A172 (cell line): ENCODE data around the gene OR10X1. TPM values are rescaled to one million over a fixed set of nuclear protein-coding genes. Genes with fewer than 3 reads are reported as not detected.

Source experiments
- total RNA-seq: library from RNA; depleted of rRNA; stranded (reverse); fragments of >200 nt; shearing (Covaris generic); gene quantifications from 2 replicates; pipeline ENCODE4 v1.2.3, GENCODE V29; 2014; rRNA removed

Gene OR10X1
- total RNA-seq, 1 experiment from 2014 or later = not detected

Other genes starting within 250 kb of the OR10X1 start
- not detected in 2 replicates for gene CD1B, start 248.4 kb downstream of the OR10X1 start, total RNA-seq
- not detected in 2 replicates for gene CD1E, start 226.0 kb downstream of the OR10X1 start, total RNA-seq
- gene OR10T2, start 180.4 kb downstream of the OR10X1 start, total RNA-seq = not detected in 2 replicates
- gene OR10K2, start 153.7 kb downstream of the OR10X1 start, total RNA-seq = not detected in 2 replicates
- not detected in 2 replicates for gene OR10K1, start 118.1 kb downstream of the OR10X1 start, total RNA-seq
- not detected in 2 replicates for gene OR10R2, start 107.7 kb downstream of the OR10X1 start, total RNA-seq
- gene OR6Y1, start 25.5 kb downstream of the OR10X1 start, total RNA-seq = not detected in 2 replicates
- not detected in 2 replicates for gene OR6P1, start 9.3 kb downstream of the OR10X1 start, total RNA-seq
- not detected in 2 replicates for gene OR10Z1, start 25.4 kb upstream of the OR10X1 start, total RNA-seq
- gene SPTA1, start 106.8 kb upstream of the OR10X1 start, total RNA-seq = not detected in 2 replicates
- not detected in 2 replicates for gene OR6K2, start 120.8 kb upstream of the OR10X1 start, total RNA-seq
- not detected in 2 replicates for gene OR6K3, start 140.8 kb upstream of the OR10X1 start, total RNA-seq
- gene OR6K6, start 174.8 kb upstream of the OR10X1 start, total RNA-seq = not detected in 2 replicates
- gene OR6N1, start 192.3 kb upstream of the OR10X1 start, total RNA-seq = not detected in 2 replicates
- gene OR6N2, start 201.3 kb upstream of the OR10X1 start, total RNA-seq = not detected in 2 replicates